Lower leg skin (tissue), 3 donors: ENCODE results near the gene VAMP4.

ENCODE experiments used
- CTCF ChIP-seq, 3 donors: fragments of 450-650 bp; IDR thresholded peaks; one replicate each; pipeline ENCODE4 v1.5.1; 2016; ENCODE audit warnings: antibody characterized with exemption in 3 of 3, mild to moderate bottlenecking in 3 of 3, moderate library complexity in 2 of 3
- POLR2A ChIP-seq, 2 donors: fragments of 450-650 bp; IDR thresholded peaks; one replicate each; pipeline ENCODE4 v1.6.1; 2016 to 2017; ENCODE audit warnings: antibody characterized with exemption in 2 of 2, mild to moderate bottlenecking in 1 of 2, moderate library complexity in 1 of 2

GRCh38 chr1:171740356-171740863 lies 1.5 kb downstream of the VAMP4 start:
- TF ChIP-seq CTCF (IDR thresholded peaks at IDR 0.05) = no peak
- TF ChIP-seq POLR2A (IDR thresholded peaks at IDR 0.05) = no peak
